PC-9 (cell line): ENCODE data around the gene DNAJC5. TPM values are rescaled to one million over a fixed set of nuclear protein-coding genes. Genes with fewer than 3 reads are reported as not detected.
A peak's percentile ranks its signal among the peaks of the same experiment; 100 is the strongest.

Source experiments
- BruUV-seq: library from RNA; stranded (reverse); fragments of 400-500 nt; replicated peaks from 2 replicates; lab custom pipeline; 2021; lab: Mats Ljungman, UMichigan
- CTCF ChIA-PET: fragments of 300-600 bp; sonication (Branson Sonifier 250); formaldehyde crosslinking; loops from one replicate; lab custom pipeline; 2022; ENCODE audit warnings: antibody characterized with exemption; lab: Charles Lee
- POLR2A ChIA-PET: fragments of 300-600 bp; sonication (Branson Sonifier 250); formaldehyde crosslinking; loops from one replicate; lab custom pipeline; 2022; ENCODE audit warnings: antibody characterized with exemption; ENCODE audit not compliant: unreplicated experiment; lab: Charles Lee
- DNase-seq, 2 experiments: peaks; one replicate each; pipeline versions ENCODE4 v3.0.0 to v3.0.0-alpha.2; 2015 to 2022; ENCODE audit warnings: mixed read lengths in 1 of 2
- H2AFZ ChIP-seq: fragments of 200-600 bp; sonication (generic); 2 replicates; pipeline ENCODE4 v1.8.1; 2017; ENCODE audit warnings: antibody characterized with exemption
- H3F3A ChIP-seq: fragments of 200-600 bp; sonication (generic); 2 replicates; pipeline ENCODE4 v1.8.1; 2017; ENCODE audit warnings: antibody characterized with exemption, mild to moderate bottlenecking, low read depth; ENCODE audit not compliant: insufficient read depth
- H3K27ac ChIP-seq: fragments of 200-600 bp; sonication (generic); 2 replicates; pipeline ENCODE4 v1.6.1; 2016; ENCODE audit warnings: mixed run types
- H3K27me3 ChIP-seq: fragments of 200-600 bp; sonication (generic); 2 replicates; pipeline ENCODE4 v1.6.1; 2016; ENCODE audit warnings: low read depth, mixed run types; ENCODE audit not compliant: insufficient read depth
- H3K36me3 ChIP-seq: fragments of 200-600 bp; sonication (generic); 2 replicates; pipeline ENCODE4 v1.6.1; 2016; ENCODE audit warnings: low read depth, mixed run types
- H3K4me1 ChIP-seq: fragments of 200-600 bp; sonication (generic); replicated peaks from 2 replicates; pipeline ENCODE4 v1.6.1; 2016; ENCODE audit warnings: mixed run types; ENCODE audit not compliant: insufficient read depth
- H3K4me2 ChIP-seq: fragments of 200-600 bp; sonication (generic); 2 replicates; pipeline ENCODE4 v1.6.1; 2017; ENCODE audit warnings: mixed run types
- H3K4me3 ChIP-seq: fragments of 200-600 bp; sonication (generic); 2 replicates; pipeline ENCODE4 v1.6.1; 2016; ENCODE audit warnings: mixed run types
- H3K79me2 ChIP-seq: fragments of 200-600 bp; sonication (generic); 2 replicates; pipeline ENCODE4 v1.6.1; 2017; ENCODE audit warnings: low read depth, mixed run types
- H3K9me2 ChIP-seq: fragments of 200-600 bp; sonication (generic); 2 replicates; pipeline ENCODE4 v1.8.1; 2017; ENCODE audit warnings: mild to moderate bottlenecking; ENCODE audit not compliant: insufficient read depth
- H3K9me3 ChIP-seq: fragments of 200-600 bp; sonication (generic); 2 replicates; pipeline ENCODE4 v1.8.1; 2016; ENCODE audit warnings: low read depth; ENCODE audit not compliant: insufficient read depth
- H4K20me1 ChIP-seq: fragments of 200-600 bp; sonication (generic); 2 replicates; pipeline ENCODE4 v1.8.1; 2017; ENCODE audit not compliant: insufficient read depth
- EZH2 ChIP-seq: fragments of 200-600 bp; sonication (generic); IDR thresholded peaks from 2 replicates; pipeline ENCODE4 v1.8.0; 2017; ENCODE audit warnings: antibody characterized with exemption, low read depth
- intact Hi-C: fragments of 100-400 bp; cut with micrococcal nuclease; formaldehyde crosslinking; loops from one replicate; pipeline ENCODE4 v1.10.0; 2022; ENCODE audit not compliant: unreplicated experiment
- total RNA-seq: library from RNA; stranded (reverse); gene quantifications from 2 replicates; pipeline ENCODE4 v1.2.3, GENCODE V29; 2021
- TF ChIP-seq, protein P1 (sequence below): fragments of 200-600 bp; sonication (generic); conservative IDR thresholded peaks from 2 replicates; pipeline ENCODE4 v1.6.1; 2017; ENCODE audit warnings: mixed run types, antibody characterized with exemption, mild to moderate bottlenecking, moderate library complexity

DNAJC5 gene
- total RNA-seq, 1 experiment from 2014 or later = 48.1 TPM

DNA sequence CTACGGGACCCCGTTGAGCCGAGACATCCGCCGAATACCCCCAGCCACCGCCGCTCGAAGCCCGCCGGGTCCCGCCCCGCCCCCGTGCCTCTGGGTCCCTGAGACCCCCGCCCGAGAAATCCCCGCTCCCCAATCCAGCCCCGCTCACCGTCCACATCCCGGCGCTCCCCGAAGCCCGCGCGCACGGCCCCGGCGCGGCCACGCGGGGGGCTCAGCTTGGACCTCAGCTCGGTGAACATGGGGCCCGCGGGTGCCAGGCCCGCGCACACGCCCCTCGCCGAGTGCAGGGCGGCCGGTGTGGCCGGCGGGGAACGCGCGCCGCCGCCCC is 84.3 kb downstream of the DNAJC5 start:
- H4K20me1 ChIP-seq = peaks cover 5% of the 10 kb centered on the region; the same call in 1 of the 2 replicates
- no peaks in the 10 kb centered on the region for H3K36me3 ChIP-seq
- peak overlapping the region; percentile 93 for H2AFZ ChIP-seq
- H3K9me2 ChIP-seq = no peaks in the 10 kb centered on the region
- no peaks in the 10 kb centered on the region for H3K9me3 ChIP-seq
- peaks cover 38% of the 10 kb centered on the region for H3F3A ChIP-seq
- H3K4me2 ChIP-seq = peak overlapping the region; percentile 84
- H3K4me3 ChIP-seq = peak overlapping the region; percentile 99
- DNase-seq = no peak
- BruUV-seq = no TSS peak
- TF ChIP-seq EZH2 = no peak
- TF ChIP-seq, protein P1, sequence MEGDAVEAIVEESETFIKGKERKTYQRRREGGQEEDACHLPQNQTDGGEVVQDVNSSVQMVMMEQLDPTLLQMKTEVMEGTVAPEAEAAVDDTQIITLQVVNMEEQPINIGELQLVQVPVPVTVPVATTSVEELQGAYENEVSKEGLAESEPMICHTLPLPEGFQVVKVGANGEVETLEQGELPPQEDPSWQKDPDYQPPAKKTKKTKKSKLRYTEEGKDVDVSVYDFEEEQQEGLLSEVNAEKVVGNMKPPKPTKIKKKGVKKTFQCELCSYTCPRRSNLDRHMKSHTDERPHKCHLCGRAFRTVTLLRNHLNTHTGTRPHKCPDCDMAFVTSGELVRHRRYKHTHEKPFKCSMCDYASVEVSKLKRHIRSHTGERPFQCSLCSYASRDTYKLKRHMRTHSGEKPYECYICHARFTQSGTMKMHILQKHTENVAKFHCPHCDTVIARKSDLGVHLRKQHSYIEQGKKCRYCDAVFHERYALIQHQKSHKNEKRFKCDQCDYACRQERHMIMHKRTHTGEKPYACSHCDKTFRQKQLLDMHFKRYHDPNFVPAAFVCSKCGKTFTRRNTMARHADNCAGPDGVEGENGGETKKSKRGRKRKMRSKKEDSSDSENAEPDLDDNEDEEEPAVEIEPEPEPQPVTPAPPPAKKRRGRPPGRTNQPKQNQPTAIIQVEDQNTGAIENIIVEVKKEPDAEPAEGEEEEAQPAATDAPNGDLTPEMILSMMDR = no peak
- ChIA-PET POLR2A (no interaction called here), CTCF (no interaction called here)
- no peaks in the 10 kb centered on the region for H3K27me3 ChIP-seq
- peaks cover 17% of the 10 kb centered on the region for H3K4me1 ChIP-seq
- 0 out of 2 replicates have a peak overlapping the region, but pooled peaks have one; percentile 31 for H3K27ac ChIP-seq
- peaks cover 25% of the 10 kb centered on the region for H3K79me2 ChIP-seq
- intact Hi-C loops = no loop called here

DNA sequence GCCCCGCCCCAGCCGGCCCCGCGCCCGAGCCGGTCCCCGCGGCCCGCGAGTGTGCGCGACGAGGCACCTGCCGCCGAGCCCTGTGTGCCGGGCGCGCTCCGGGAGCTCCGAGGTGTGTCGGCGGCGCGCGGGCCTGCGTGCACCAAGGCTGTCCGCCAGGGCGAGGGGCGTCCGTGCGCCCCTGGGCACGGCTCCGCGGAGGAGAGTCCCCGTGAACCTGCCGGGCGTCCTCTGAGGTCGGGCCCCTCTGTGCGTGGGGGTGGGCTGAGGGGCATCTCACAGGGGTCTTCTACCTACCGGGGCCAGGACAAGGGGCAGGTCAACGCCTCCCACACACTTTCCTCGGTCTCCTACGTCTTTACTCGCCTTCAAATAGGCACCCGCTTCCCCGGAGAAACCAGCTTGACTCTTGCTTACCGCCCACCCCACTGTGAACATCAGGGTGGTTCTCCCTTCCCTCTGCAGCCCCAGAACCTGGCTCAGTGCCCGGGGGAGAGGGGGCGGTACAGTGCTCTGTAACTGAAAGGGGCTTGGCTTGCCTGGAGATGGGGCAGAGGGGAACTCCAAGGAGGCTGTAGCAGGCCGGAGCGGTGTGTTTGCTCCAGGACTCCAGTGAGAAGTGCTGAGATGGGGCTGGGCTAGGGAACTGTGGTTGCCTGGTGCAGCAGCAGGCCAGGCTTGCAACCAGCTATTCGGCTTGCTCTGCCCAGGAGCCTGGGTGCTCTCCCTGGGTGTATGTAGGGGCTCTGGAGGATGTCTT is 84.8 kb downstream of the DNAJC5 start, which contains the start of gene SAMD10:
TSS of gene SAMD10 (minus strand) at position 86 of the 760 bp plus-strand sequence. CDS start 175 bp downstream, outside the sequence.
- Histone ChIP-seq H3K9me3 (no peaks in the 10 kb centered on the region), H3K36me3 (0 out of 2 replicates have a peak, but pooled peaks cover 5% of the 10 kb centered on the region), H3K27me3 (no peaks in the 10 kb centered on the region), H2AFZ (peak within 1 kb of the TSS; percentile 93), H4K20me1 (peaks cover 5% of the 10 kb centered on the region; the same call in 1 of the 2 replicates), H3K79me2 (peaks cover 30% of the 10 kb centered on the region), H3K4me2 (peak within 1 kb of the TSS; percentile 100), H3K4me1 (peaks cover 17% of the 10 kb centered on the region), H3K27ac (peak within 1 kb of the TSS; percentile 31), H3K9me2 (no peaks in the 10 kb centered on the region), H3K4me3 (peak within 1 kb of the TSS; percentile 99), H3F3A (peaks cover 35% of the 10 kb centered on the region)
- DNase-seq = peak; percentile 49 to 62
- no peak for TF ChIP-seq EZH2
- TF ChIP-seq, protein P1 = no peak; the same call in 1 of the 2 replicates
- POLR2A ChIA-PET = no interaction called here
- intact Hi-C loops = no loop called here
- CTCF ChIA-PET = interaction anchor here (0.6 to 1.6 kb wide), 5 partner anchors 59 to 442 kb away, joined by 3 to 15 read pairs (median 3); partner anchors contain the start of genes PTK6 and TCEA2
- BruUV-seq = no TSS peak

DNA sequence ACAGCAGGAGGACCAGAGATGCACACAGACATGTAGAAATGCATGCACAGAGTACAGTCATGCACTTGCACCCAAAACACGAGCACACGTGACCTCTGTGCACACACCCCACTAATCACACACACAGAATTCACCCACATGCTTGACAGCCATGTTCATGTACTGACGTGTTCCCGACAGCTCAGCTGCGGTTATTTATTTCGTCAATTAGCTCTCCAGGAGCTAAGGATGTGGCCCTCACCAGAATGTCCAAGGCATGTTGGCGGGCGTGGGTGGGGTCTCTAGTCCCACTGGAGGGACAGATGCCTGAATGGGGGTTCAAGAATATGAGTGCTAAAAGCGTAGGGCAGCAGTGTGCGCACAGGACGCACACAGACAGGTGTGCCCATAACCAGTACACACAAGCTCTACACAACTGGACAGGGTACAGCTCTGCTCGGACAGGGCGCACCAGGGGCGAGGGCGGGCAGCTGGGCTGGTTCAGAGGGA is 85.4 kb downstream of the DNAJC5 start:
- intact Hi-C loops = no loop called here
- Histone ChIP-seq H3K9me2 (no peaks in the 10 kb centered on the region), H3K36me3 (peaks cover 11% of the 10 kb centered on the region), H3K4me2 (peak overlapping the region; percentile 100), H4K20me1 (peaks cover 5% of the 10 kb centered on the region; the same call in 1 of the 2 replicates), H3K79me2 (peaks cover 33% of the 10 kb centered on the region), H2AFZ (peak overlapping the region; percentile 87), H3F3A (peaks cover 35% of the 10 kb centered on the region), H3K27me3 (no peaks in the 10 kb centered on the region), H3K4me1 (peaks cover 17% of the 10 kb centered on the region), H3K4me3 (peak overlapping the region; percentile 99; the same call in 1 of the 2 replicates), H3K27ac (peak overlapping the region; percentile 11; the same call in 1 of the 2 replicates), H3K9me3 (no peaks in the 10 kb centered on the region)
- no peak for TF ChIP-seq EZH2
- TF ChIP-seq, protein P1 = no peak
- POLR2A ChIA-PET = interaction anchor here (0.5 to 1.0 kb wide), 7 partner anchors 59 to 1955 kb away, joined by 3 to 36 read pairs (median 12); partner anchors contain the start of genes HELZ2 and SRMS
- BruUV-seq = TSS peak; percentile 26
- DNase-seq = no peak
- CTCF ChIA-PET = interaction anchor here (0.6 to 1.6 kb wide), 7 partner anchors 58 to 442 kb away, joined by 3 to 15 read pairs (median 3); partner anchors contain the start of genes PTK6 and TCEA2
